HG03139 (cell line): Measurements from ENCODE around the gene KIF16B.
"Not testable (repeated sequence)": the region's sequence is repeated elsewhere in the genome, so short reads cannot be mapped to it uniquely, and the experiment has no call there.

Source experiments
- ATAC-seq: cut with Tn5 transposase; IDR thresholded peaks from one replicate; pipeline ENCODE4 v1.9.1; 2021; ENCODE audit not compliant: unreplicated experiment

The KIF16B gene

GRCh38 chr20:16440686-16441085 lies 132.6 kb downstream of the KIF16B start:
- ATAC-seq = no peak

DNA sequence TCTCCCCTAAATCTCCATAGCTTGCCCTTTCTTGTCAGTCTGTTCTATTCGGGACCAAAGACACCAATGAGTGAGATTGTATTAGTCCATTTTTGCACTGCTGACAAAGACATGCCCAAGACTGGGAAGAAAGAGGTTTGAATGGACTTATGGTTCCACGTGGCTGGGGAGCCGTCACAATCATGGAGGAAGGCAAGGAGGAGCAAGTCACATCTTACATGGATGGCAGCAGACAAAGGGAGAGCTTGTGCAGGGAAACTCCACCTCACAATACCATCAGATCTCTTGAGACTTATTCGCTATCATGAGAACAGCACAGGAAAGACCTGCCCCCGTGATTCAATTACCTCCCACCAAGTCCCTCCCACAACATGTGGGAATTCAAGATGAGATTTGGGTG lies 133.7 kb downstream of the KIF16B start:
- not testable (repeated sequence) for ATAC-seq

- ATAC-seq = no peak
Measured at GRCh38 chr20:16438100-16438499, 135.1 kb downstream of the KIF16B start.

- no peak for ATAC-seq
Measured at GRCh38 chr20:16437387-16437996, 135.8 kb downstream of the KIF16B start.

DNA sequence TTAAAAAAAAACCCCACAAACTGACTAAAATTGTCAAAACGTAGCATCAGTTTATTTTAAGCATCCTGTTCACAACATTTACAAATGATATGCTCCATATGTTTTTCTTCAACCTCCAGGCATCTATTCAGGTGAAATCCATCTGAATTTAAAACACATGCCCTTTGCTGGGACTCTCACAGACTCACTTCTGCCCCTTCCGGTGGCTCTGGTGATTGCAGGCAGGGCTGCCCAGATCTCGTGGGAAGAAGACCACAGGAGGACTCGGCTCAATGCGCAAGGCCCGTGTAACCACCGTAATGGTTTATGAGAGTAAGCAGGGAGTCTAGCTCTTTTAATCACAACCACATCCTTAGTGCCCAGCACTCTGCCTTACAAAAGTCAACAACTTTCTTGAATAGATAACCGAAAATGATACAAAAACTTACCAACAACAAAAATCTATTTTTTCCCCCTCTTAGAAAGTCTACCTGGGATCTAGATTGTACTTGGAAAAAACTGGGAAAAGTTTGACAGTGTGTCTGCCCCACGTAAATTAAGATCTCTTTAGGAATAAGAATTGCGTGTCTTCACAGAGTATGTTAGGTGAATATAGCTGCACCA lies 139.1 kb downstream of the KIF16B start:
- ATAC-seq = no peak

DNA sequence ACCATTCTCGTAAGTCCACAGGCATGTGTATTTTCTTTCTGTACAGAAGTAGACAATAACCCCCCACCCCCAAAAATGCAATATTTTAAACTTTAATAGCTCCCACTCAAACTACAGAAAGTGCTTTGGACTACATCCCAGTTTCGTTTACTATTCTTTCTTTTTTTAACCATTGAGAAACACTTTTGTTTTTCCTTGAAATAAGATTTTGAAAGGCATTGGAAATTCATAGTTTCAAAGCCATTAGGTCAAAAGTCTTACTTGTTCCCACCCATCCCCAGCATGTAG lies 140.0 kb downstream of the KIF16B start:
- no peak for ATAC-seq

- ATAC-seq = no peak
Measured at GRCh38 chr20:16432466-16433292, 140.6 kb downstream of the KIF16B start.

DNA sequence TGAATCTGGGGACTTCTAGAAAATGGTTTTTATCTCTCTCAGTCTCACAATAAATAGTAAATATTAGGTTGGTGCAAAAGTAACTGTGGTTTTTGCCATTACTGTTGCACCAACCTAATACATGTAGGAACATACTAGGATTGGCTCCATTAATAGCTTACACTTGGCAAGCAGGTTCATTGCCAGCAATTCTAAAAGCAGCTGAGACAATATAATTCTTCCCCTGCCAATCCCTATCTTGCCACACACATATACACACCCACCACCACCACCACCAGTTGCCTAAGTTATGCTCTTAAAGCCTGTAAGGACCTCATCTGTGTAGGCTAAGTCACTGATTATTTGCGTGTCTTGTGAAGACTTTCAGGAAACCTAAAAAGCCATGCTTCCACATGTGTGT lies 145.1 kb downstream of the KIF16B start:
- no peak for ATAC-seq

DNA sequence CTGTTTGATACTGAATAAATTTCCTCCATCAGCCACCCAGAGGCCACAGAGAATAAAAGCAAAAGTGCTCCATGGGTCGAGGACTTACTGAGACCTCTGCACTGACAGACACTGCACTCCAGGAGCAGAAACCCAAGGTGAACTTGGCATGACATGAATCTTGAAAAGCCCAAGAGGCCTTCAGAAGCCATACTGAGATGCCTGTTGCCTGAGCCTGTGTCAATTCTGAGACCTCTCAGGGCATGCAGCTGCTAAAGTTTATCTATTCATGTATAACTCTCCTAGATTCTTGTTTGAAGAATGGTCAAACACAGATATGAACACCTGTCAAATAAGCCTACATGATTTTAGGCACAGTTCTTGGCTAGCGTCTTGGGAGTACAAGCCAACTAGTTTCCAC lies 145.7 kb downstream of the KIF16B start:
- ATAC-seq = no peak

DNA sequence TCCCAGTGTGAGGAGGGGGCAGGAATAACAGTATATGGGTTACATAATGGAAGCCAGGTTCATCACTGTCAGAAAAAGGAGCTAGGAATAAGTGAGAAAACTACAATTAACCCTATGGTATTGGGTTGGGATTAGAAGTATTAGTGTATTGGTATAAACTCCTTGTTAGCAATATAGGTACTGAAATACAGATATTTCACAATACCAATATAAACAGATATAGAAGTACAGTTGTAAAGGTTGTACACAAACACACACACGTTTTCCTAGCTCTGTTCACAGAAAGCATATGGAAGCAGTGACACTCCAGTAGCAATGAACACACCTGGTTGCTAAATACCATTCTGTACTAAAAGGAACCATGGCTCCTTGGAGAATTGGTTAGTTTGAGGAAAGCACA lies 148.5 kb downstream of the KIF16B start:
- ATAC-seq = no peak

DNA sequence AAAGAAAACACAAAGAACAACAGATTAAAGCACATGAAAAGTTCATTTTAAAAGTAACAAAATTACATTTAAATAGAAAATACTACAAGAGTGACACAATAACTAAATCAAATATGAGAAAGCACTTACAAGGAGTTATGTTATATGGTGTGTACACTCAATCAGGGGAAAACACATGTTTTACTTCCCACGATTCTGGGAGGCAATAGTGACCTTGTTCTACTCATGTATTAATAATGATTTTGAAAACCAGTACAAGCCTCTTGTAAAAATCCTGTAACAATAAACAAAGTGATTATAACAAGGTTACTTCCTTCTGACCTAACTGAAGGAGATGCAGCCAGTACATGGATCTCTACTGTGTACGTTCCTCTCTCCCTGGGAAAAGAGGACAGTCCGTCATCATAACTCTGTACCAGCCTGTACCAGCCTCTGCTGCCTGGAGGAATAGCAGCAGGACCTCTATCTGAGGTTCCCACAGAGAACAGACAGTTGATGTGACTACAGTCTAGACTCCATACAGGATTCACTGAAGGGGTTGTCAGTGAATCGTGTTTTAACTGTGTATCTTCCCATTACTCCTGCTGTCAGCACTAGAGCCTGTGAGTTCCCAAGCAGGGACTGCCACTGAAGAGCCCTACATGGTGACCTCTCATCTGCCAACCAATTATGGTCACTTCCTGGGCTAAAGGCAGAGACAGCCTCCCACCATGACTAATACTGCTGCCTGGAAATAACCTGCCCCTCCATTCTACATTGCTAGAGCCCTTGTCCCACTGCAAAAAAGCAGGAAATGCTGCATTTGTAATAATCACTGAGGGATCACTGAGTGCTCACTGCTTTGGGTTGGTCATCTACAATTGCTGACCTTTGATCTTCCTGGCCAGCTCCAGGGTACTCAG lies 149.7 kb downstream of the KIF16B start:
- ATAC-seq = no peak

GRCh38 chr20:16419138-16419715 lies 154.0 kb downstream of the KIF16B start:
- no peak for ATAC-seq

- no peak for ATAC-seq
Measured at GRCh38 chr20:16418616-16419015, 154.6 kb downstream of the KIF16B start.

GRCh38 chr20:16417001-16417400 lies 156.2 kb downstream of the KIF16B start:
- ATAC-seq = no peak

DNA sequence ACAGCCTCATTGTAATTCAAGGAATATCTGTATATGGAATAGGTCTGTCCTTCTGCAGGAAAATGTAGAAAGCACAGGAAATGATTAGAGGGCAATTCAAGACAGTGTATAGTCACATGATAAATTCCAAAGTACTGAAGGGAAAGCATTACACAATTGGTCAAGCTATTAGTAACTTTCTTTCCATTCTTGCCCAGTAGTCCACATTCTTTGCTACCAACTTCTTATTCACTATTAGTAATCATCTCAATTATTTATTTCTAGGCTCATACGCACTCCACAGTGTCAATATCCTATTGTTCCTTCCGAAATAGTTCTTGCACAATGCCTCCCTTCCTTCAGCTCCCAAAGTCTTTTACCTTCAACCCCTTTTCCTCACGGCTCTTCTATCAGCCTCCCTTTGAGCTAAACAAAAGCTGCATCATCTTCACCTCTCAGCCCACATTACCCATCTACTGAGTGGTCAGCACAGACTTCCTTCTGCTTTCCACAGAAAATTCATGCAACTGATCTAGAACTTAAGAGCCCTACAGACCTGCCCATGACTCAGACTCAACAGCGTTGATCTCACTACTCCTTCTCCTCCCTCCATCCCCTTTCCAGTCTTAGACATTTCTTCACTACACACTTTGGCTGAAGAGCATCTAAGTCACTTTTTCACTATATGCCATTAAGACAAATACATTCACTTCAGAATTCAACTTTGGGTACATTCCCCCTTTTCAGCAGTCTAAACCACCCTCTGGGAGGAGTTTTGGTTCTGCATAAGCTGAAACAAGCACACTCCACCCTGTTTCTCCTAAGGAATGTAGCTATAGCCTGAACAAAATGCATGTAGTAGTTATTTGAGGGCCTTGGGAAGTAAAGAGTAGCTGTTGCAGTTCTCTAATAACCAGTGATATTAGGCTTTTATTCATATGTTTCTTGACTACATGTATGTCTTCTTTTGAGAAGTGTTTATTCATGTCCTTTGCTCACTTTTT lies 157.9 kb downstream of the KIF16B start:
- ATAC-seq = no peak

DNA sequence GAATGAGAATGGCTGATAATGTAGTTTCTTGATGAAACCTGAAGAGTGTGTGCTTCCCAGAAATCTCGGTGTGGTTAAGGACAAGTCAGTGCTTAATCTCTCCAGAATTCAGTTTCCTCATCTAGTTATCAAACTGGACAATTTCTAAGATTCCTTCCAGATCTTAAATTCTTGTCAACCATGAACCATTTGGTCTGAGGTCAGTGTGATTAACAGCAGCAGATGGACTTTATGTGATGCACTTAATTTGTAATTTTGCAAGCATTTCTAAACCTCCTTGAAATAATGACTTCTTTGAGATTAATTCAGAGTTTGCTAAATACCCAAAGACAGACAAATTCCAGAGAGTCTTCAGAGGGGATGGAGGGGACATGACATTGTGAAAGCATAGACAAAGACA lies 160.3 kb downstream of the KIF16B start:
- no peak for ATAC-seq

- no peak for ATAC-seq
Measured at GRCh38 chr20:16411361-16411760, 161.9 kb downstream of the KIF16B start.

DNA sequence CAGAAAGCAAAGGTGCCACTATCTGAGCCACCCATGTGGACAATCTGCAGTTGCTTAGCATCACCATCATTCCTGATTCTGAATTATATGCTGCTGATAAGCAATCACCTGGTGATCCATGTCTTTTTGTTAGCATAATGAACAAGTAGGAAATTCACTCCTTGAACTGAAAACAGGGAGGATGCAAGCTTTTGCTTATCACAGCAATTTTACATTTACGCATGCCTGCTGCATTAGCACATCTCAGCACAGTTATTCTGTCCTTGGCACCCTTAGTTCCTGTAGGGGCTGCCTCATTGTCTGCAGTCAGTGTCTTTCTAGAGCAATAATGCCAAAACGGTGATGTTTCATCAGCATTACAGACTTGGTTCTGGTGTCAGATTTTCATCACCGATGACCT lies 162.6 kb downstream of the KIF16B start:
- no peak for ATAC-seq

DNA sequence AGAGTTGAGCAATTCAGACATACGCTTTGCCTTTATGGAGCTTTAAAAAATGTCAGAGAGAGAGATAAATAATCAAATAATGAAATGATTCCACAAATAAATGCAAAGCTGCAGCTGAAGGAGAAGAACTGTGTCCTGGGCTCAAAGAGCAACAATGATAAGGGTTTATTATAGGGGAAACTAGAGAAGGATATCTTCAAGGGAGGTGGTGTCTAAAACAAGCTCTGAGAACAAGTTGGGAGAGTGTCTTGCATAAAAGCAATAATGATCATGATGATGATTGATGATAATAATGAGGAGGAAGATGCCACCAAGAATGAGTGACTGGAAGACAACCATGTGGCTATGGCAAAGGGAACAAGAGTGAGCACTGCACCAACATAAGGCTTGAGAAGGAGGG lies 164.3 kb downstream of the KIF16B start:
- ATAC-seq = no peak
